SK-N-SH (cell line): ENCODE data around the gene ITGAV.
"Not testable (repeated sequence)": the region's sequence is repeated elsewhere in the genome, so short reads cannot be mapped to it uniquely, and the experiment has no call there.

Source experiments
- CHD2 ChIP-seq: fragments of 150-350 bp; IDR thresholded peaks from 2 replicates; pipeline ENCODE4 v1.6.1; 2018; ENCODE audit warnings: low read length; ENCODE audit not compliant: partially characterized antibody
- CTCF ChIP-seq: fragments of 200-600 bp; sonication (generic); IDR thresholded peaks from 2 replicates; pipeline ENCODE4 v1.6.1; 2017; ENCODE audit warnings: antibody characterized with exemption, mild to moderate bottlenecking, moderate library complexity
- EZH2phosphoT487 ChIP-seq: fragments of 200-600 bp; sonication (generic); IDR thresholded peaks from 2 replicates; pipeline ENCODE4 v1.6.1; 2017; ENCODE audit warnings: low read depth, mixed run types, mild to moderate bottlenecking, antibody characterized with exemption, moderate library complexity, borderline replicate concordance
- GABPA ChIP-seq: IDR thresholded peaks from 2 replicates; pipeline ENCODE4 v1.4.0; 2012; ENCODE audit warnings: low read depth, mild to moderate bottlenecking
- MXI1 ChIP-seq: IDR thresholded peaks from 2 replicates; pipeline ENCODE4 v1.6.1; 2012; ENCODE audit warnings: mild to moderate bottlenecking, low read depth, low read length, improper control_type of control experiment
- PBX3 ChIP-seq: IDR thresholded peaks from 2 replicates; pipeline ENCODE4; 2012
- POLR2AphosphoS5 ChIP-seq: IDR thresholded peaks from 2 replicates; pipeline ENCODE4 v1.6.1; 2012; ENCODE audit warnings: low read depth, low read length
- RAD21 ChIP-seq: IDR thresholded peaks from 2 replicates; pipeline ENCODE4 v1.6.1; 2012; ENCODE audit warnings: mild to moderate bottlenecking, low read length
- REST ChIP-seq: IDR thresholded peaks from 2 replicates; pipeline ENCODE4 v1.6.1; 2012; ENCODE audit warnings: mild to moderate bottlenecking, low read depth, low read length, moderate library complexity
- SIN3A ChIP-seq: IDR thresholded peaks from 2 replicates; pipeline ENCODE4 v1.6.1; 2012; ENCODE audit warnings: low read depth, mild to moderate bottlenecking, low read length, moderate library complexity, borderline replicate concordance
- TAF1 ChIP-seq: IDR thresholded peaks from 2 replicates; pipeline ENCODE4 v1.6.1; 2012; ENCODE audit warnings: low read depth, mild to moderate bottlenecking, low read length, moderate library complexity, borderline replicate concordance
- ZBTB33 ChIP-seq: IDR thresholded peaks from 2 replicates; pipeline ENCODE4 v1.4.0; 2012; ENCODE audit warnings: low read depth, borderline replicate concordance

GRCh38 chr2:186569127-186569526, 20.7 kb upstream of the ITGAV start:
- TF ChIP-seq PBX3, CTCF, EZH2phosphoT487, TAF1, RAD21, ZBTB33, CHD2, MXI1, SIN3A, POLR2AphosphoS5, REST, GABPA: not testable (repeated sequence)
